GM19025 (cell line): ENCODE results near the gene LIFR.
"Not testable (repeated sequence)": the region's sequence is repeated elsewhere in the genome, so short reads cannot be mapped to it uniquely, and the experiment has no call there.

Experiments
- ATAC-seq: cut with Tn5 transposase; IDR thresholded peaks from one replicate; pipeline ENCODE4 v1.9.1; 2021; ENCODE audit warnings: mild to moderate bottlenecking, low read depth, moderate library complexity; ENCODE audit not compliant: unreplicated experiment

LIFR gene

GRCh38 chr5:38556599-38557307, at the start of gene LIFR:
Gene LIFR (minus strand): TSS chr5:38556646. CDS start chr5:38530647, 25,999 bp downstream.
- no peak for ATAC-seq

- no peak for ATAC-seq
Observed at GRCh38 chr5:38605610-38606009, 49.2 kb upstream of the LIFR start.

GRCh38 chr5:38603691-38604090, 47.2 kb upstream of the LIFR start:
- ATAC-seq, result no peak

GRCh38 chr5:38602641-38603040, 46.2 kb upstream of the LIFR start:
- ATAC-seq, result no peak

- ATAC-seq, result no peak
Observed at GRCh38 chr5:38601863-38602298, 45.4 kb upstream of the LIFR start.

- ATAC-seq, result no peak
Observed at GRCh38 chr5:38601133-38601862, 44.9 kb upstream of the LIFR start.

GRCh38 chr5:38600329-38601045, 44.0 kb upstream of the LIFR start:
- no peak for ATAC-seq

- ATAC-seq, result not testable (repeated sequence)
Observed at GRCh38 chr5:38599751-38600150, 43.3 kb upstream of the LIFR start.

GRCh38 chr5:38598994-38599617, 42.7 kb upstream of the LIFR start:
- no peak for ATAC-seq

GRCh38 chr5:38598296-38598993, 42.0 kb upstream of the LIFR start:
- ATAC-seq, result no peak

- no peak for ATAC-seq
Observed at GRCh38 chr5:38596981-38597380, 40.5 kb upstream of the LIFR start.

GRCh38 chr5:38595132-38595745, 38.8 kb upstream of the LIFR start:
- no peak for ATAC-seq

GRCh38 chr5:38593959-38594358, 37.5 kb upstream of the LIFR start:
- no peak for ATAC-seq

- no peak for ATAC-seq
Observed at GRCh38 chr5:38591523-38591849, 35.0 kb upstream of the LIFR start.

- ATAC-seq, result no peak
Observed at GRCh38 chr5:38590838-38591522, 34.5 kb upstream of the LIFR start.

GRCh38 chr5:38589629-38590028, 33.2 kb upstream of the LIFR start:
- no peak for ATAC-seq

GRCh38 chr5:38585816-38586215, 29.4 kb upstream of the LIFR start:
- ATAC-seq, result no peak

- no peak for ATAC-seq
Observed at GRCh38 chr5:38583500-38583899, 27.1 kb upstream of the LIFR start.

GRCh38 chr5:38582975-38583319, 26.5 kb upstream of the LIFR start:
- no peak for ATAC-seq
